HG02870 (cell line): ENCODE measurements around the gene EHD4.

Experiments used
- ATAC-seq: cut with Tn5 transposase; IDR thresholded peaks from one replicate; pipeline ENCODE4 v1.9.1; 2021; ENCODE audit warnings: mild to moderate bottlenecking, moderate library complexity; ENCODE audit not compliant: unreplicated experiment

Gene EHD4

DNA sequence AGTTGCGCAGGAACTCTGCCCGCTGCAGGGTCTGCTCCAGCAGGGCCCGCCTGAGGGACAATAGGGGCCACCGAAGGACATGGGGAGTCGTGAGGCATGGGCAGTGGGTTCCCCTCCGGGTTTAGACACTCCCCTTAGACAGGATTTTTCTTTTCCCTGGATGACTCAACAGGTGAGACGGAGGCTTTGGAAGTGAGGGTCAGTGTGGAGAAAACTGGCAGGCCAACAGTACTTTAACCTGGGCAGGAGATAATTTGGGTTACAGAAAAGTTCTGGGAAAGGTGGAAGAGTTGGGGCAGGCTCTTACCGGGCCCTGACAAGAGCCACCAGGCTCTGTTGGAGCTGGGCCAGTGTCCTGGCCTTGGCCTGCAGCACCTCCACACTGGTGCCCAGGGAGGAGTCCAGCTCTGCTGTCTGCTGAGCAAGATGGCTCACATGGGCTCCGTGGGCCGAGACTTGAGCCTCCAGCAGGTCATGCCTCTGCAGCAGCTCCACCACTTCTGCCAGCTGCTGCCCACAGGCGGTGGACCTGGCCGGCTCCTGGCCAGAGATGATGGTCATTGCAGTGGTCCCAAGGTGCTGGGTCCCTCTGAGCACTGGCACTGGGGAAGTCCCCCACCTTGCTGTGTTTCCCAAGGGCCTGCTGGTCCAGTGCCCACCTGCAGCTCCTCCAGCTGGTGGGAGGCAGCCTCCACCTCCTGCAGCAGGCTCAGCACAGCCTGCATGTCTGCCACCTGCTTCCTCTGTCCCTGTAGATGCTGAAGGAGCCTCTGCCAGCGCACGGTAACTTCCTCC lies 89.5 kb downstream of the EHD4 start:
- no peak for ATAC-seq

DNA sequence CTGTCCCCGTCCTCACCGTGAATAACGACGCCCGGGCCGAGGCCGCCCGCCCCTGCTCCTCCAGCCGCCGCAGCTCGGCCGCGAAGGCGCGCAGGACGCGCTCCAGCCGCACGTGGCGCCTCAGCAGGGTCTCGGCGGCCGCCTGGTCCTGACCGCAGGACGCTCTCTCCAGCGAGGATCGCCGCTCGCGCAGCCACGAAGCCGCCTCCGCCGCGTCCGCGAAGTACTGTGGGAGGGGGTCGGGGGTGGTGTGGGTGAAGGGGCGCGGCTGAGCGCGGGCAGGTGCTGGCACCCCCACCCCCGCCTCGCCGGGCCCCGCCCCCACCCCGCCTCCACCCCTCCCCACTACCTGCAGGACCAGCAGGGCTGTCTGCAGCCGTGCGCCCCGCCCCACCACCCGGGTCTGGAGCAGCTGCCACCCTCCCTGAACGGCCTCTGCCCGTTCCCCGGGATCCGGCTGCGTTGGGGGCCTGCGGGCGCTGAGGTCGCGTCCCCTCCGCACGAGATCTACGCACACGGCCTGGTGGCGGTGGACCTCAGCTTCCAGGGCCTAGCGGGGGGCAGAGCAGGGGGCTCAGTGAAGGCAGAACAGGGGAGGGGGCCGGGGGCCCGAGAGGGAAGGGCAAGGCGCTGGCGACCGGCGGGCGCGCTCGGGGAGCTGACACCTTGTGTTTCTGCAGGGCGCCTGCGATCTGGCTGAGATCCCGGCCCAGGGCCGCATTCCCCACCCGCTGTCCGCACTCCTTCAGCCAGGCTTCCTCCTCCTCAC lies 90.3 kb downstream of the EHD4 start:
- ATAC-seq: no peak

DNA sequence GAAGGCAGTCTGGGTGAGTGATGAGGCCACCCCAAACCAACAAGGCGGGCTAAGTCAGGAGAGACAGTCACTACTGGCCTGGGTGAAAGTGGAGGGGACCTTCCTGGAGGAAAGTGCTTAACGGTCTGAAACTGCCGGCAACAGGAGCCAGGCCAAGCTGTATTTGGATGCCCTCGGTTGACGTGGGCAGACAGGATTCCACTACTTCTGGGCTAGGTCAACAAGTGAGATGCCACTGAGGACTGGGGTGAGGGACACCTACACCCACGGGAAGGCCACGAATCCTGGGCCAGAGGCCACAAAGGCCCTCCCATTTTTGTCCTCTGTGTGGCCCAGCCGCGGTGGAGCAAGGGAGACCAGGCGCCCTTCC lies 90.8 kb downstream of the EHD4 start:
- no peak for ATAC-seq

DNA sequence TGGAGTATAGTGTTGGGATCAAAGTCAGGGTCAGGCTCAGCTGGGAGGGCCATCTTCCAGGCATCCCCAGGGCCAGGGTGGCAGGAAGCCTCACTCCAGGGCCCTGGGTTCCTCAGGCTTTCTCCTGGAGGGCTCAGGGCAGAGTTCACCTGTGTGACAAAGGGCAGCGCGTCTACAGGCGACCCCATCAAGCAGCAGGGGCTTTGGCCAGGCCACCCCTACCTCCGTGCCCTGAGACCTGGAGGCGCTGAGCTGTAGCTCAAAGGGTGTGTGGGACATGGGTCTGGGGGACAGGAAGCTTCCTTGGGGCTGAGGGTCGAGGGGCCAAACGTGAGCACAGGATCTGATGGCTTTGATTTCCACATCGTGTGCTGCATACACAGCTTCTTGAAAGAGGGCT lies 91.3 kb downstream of the EHD4 start:
- ATAC-seq: no peak

DNA sequence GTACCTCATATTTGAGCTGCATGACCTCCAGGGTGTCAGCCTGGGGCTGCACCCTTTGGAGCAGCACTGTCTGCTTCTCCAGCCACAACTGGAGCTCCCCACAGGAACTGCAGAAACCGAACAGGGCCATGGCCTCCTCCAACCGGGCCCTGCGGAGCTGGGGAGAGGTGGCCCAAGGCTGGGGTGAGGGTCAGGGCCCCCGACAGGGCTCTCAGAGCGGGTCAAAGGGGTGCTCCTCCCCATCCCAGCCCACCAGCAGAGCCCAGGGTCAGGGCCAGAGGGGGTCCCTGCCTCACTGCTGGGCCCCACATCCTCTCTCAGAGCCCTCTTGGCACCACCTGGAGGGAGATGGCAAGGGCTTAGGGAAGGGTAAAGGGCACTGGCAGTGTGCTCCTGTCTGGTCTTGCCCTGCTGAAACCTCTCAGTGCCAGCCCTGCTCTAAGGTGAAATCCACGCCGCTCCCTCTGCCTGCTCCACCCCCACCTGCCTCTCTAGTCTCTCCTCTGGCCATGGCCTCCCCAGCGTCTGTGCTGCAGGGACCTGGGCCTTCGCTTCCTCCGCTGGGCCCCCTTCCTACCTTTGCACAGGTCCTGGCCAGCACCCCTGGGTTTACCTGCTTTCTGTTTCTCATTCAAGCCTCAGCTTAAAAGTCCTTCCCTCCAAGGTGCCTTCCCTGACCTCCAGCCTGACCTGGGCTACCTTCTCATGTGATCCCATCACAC lies 92.0 kb downstream of the EHD4 start:
- no peak for ATAC-seq

DNA sequence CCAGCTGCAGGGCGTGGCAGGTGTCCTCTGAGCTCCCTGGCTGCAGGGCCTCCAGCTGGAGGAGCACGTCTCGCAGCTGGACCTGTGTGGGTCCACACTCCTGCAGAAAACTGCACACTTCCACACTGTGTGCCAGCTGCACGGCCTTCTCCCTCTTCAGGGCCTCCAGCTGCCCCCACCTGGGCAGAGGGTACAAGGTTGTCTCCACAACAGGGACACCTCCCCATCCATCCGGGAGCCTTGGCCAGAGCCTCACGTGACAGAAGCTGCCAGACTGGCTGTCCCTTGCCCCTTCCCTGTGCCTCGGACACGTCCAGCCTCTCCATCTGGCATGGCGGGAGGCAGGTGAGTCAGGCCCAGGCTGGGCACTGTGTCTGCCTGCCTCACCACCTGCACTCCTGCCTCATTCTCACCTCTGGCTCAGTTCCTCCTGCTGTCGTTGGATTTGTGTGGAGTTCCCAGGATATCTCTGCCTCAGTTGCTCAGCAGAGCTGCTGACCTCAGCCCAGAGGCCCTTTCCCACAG lies 93.0 kb downstream of the EHD4 start:
- no peak for ATAC-seq

DNA sequence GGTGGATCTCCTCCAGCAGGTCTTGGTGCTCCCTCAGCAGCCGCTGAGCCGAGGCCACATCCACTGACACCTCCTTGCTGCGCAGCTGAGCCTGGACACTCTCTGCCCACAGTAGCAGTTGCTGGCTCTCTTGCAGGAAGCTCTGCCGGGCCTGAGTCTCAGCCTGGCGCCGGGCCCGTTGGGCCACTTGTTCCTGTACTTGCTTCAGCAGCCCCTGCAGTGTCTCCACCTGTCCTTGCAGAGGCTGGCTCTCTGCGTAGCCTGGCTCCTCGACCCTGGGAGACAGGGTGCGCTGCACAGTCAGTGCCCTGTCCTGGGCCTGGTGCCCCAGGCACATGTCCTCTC lies 94.0 kb downstream of the EHD4 start:
- ATAC-seq: no peak

DNA sequence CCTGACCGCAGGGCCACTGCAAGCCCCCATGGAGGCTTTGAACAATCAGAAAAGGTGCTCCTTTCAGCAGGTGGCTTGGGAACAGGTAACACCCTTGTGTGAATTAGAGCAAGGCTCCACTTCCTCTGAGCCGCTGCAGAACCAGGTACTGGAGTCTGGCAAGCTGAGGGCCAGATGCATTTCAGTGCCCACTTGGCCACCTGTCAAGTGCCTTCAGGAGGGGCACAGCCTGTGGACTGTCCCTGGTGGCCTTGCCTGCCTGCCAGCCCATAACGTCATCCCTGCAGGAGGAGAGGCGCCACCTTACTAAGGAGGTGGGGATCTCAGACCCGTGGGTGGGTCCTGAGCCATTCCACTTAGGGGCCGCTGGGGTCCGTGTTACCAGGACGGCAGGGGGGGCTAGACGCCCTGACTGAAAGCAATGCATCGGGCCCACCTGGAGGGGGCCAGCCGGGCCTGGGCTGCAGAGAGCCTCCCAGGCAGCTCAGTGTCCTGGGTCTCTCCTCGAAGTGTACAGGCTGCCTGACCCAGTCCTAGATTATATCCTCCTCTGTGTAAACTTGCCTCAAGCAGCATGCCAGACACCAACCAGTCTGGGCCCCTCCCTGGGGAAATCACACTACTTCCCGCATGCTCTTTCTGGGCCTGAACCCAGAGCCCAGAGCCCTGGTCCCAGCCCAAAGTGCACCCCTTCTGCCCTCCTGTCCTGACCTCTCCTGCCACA lies 94.6 kb downstream of the EHD4 start:
- no peak for ATAC-seq

DNA sequence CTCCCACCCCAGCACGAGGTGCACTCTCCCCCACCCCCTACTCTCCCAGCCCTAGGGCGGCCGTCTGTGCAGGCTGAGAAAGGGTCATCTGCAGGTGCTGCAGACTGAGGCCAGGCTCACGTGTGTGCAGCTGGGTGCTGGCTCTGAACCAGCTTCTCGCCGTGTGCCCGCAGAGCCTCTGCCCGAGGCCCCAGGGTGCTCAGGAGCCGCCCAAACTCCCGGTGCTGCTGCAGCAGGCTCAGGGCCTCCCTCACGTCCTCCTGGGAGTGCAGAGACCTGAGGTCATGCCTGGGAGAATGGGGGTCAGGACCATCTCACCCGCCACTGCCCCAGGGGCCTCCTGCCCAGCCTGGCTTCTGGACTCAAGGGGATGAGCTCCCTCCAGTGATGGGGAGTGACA lies 95.7 kb downstream of the EHD4 start:
- no peak for ATAC-seq

DNA sequence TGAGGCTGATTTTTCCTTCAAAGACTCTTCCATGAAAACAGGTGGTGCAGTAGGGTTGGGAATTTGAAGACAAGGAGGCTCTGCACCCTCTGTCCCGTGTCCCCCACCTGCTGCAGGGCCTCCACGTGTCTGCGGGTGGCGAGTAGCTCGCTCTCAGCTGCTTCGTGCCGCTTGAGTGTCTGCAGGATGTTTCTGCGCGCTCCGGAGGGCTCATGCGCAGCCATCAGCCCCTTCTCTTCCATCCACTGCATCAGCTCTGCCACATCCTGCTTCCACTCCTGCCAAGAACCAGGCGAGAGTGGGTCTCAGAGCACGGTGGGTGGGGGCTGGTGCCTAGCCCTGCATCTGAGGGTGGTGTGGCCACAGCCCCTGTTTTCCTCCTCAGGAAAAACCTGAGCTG lies 96.3 kb downstream of the EHD4 start:
- no peak for ATAC-seq

DNA sequence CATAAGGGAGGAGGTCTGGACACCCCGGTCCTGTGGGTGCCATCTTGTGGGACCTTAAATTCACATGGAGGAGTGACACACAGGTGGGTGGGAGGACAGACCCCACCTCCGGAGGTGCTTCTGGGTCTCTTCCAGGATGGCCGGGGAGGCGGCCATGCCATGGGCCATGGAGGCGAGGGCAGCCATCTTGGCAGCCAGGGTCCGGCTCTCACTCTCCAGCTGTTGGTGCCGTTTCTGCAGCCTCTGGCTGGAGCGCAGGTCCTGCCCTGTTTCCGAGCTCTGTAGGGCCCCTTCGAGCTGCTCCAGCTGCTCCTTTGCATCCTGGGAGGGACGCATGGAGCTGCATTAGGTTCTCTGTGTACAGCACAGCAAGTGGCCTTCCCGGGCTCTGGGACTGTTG lies 97.6 kb downstream of the EHD4 start:
- no peak for ATAC-seq

DNA sequence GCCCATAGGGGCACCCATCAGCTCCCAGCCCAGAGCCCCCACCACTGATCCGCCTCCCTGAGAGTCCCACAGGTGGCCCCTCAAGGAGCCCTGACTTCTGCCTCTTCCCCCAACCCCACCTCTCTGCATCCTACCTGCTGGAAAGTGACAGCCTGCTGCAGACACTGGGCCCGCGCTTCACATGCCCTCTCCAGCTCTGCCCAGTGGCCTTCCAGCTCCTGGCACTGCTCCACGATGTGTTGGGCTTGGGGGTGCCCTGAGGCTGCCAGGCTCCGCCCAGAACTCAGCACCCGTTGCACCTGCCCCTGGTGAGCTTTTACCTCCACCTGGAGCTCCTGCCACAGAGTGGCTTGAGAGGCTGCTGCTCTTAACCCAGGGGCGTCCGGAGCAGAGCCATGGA lies 98.6 kb downstream of the EHD4 start:
- ATAC-seq: no peak

DNA sequence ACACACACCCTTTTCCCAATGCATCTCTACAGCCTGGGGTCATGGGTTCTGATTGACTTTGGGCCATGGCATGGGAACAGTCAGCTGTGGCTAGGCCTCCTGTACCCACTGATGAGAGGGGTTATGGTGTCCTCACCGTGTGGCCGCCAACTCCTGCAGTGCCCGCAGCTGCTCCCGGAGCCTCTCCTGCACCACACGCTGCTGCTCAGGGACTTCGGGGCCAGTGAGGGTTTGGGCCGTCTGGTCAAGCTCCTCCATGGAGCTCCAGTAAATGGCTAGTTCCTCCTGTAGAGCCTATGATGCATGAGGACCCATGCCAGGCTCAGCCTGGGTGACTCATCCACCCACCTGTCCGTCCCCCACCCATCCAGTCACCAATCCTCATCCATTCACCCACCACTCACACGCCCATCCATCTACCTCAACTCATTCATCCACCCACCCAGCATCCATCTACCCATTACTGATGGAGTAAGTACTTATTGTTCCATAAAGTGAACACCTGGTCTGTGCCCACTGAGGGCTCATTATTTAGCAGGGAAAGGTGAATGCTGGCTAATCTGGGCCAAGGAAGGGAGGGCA lies 100.1 kb downstream of the EHD4 start:
- no peak for ATAC-seq

DNA sequence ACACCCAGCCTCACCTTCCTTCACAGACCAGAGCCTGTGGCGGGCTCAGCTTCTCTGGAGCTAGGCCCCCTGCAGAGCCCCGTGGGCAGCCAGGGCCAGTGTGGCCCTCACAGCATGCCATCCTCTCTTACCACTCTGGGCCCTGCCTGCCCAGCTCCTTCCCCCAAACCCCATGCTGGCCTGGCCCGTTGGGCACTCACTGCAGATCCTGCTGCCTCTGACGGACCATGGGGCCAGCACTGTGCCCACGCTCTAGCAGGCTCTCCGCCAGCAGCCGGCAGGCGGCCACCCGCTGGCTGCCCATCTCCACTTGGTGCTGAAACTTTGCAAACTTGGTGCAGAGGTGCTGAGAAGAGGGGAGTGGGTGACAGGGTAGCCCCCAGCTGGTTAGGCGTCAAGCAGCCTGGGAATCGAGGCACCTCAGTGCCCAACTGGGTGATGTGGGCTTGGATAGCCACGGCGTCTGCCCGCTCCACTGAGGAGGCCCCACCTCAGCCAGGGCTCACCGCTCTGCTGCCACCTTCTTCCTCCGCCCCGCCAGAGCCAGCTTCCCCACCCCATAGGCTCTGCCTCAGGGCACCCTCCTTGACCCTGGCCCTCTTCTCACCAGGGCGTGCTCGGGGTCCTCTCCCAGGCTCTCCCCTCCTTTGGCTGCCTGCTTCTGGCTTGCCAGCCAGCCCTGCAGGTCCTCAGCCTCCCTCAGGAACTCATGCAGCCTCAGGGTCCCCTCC lies 101.0 kb downstream of the EHD4 start:
- no peak for ATAC-seq

DNA sequence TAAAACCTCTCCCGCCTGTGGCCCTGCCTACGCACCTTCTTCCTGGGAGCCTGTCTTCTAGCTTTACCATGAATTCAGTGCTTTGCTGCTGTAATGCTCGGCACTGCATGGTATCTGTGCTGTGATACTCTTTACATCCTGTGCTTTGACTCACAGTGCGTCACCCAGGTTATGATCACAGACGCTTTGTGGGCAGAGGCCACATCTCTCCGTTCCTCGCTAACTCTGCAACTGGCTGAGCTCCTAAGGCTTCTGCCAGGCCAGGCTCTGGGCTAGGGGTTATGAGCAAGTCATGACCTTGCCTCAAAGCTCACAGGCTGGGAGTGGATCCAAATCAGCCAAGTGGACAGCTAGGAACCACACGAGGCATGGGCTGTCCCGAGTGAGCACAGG lies 101.7 kb downstream of the EHD4 start:
- no peak for ATAC-seq

DNA sequence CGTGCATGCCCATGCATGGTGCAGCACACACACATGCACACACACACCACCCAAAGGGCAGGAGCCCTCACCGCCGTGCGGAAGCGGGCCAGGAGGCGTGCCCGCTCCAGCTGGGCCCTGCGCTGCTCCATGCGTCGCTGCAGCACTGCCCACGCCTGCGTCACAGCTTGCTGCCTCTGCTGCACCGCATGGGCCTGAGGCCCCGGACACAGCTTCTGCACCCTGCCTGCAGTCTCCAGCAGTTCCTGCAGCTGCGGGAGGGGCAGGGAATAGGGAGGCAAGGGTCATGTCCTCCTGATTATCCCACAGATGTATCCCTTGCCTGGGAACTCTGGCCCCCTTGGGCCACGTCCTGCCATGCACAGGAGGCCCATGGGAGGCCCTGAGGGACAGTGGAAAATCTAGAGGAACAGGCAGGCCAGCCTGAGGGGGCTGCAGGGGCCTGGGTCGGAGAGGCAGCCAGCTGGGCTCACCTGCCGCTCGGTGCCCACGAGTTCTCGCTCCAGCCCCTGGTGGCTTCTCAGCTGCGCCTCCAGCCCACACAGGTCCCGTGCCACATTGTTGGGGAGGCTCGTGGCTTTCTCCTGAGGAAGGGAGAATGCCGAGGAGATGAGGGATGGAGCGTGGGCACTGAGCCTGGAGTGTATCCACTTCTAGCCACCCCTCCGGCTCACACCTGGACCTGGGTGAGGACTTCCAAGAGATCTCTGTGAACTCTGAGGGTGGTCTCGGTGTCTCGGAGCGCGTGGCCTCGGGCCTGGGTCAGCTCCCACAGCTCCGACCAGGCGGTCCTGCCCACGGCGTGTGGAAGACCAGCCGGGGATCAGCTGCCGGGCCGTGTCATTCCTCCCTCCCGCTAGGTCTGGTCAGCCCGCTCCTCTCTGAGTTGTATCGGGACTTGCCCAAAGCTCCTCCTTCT lies 102.3 kb downstream of the EHD4 start:
- no peak for ATAC-seq

DNA sequence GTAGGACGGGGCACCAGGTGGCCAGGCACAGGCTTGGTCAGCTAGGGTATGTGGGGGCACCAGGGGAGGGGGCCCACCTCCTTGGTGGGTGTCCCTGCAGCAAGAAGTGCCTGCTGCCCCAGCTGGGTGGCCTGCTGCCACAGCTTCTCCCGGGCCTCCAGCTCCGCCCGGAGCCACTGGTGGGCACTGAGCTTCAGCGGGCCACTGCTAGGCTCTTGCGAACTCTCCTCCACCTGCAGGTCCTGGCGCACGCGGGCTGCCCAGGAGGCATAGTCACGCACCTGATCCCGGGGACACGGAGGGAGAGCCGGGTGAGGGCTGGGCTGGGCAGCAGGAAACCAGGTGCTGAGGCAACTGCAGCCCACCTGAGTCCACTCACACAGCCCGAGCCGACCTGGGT lies 104.0 kb downstream of the EHD4 start:
- no peak for ATAC-seq

DNA sequence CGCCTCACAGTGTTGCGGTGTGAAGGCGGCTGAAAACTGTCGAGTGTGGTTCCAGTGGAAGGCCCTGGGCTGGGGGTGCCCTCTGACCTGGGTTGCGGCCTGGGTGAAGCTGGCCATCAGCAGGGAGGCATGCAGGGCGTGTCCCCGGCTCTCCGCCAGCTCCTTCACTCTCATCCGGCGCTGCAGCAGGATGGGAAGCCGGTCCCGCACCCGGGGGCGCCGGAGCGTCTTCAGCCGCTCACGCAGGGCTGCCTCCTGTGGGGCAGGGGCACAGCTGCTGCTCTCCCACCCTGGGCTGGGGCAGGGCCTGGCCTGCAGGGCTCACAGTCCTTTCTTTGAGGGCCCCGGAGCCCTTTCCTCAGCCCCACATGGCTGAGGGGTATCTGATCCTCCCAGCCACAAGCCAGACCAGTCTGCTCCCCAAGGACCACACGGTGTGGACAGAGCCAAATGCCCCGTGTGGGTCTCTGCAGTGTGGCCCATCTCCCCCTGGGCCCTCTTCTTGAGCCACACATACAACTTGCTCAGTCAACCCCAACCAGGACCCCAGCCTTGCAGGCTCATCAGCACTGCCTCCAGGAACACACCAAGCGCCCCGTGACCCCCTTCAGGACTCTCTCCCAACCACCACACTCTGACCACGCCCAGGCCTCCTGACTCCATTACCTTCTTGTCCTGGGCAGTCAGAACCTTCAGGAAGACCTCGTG lies 105.3 kb downstream of the EHD4 start:
- ATAC-seq: no peak
